Naive thymus-derived CD4-positive, alpha-beta T cell (primary cell): Measurements from ENCODE around the gene ELL2. TPM values are rescaled to one million over a fixed set of nuclear protein-coding genes. Genes with fewer than 3 reads are reported as not detected.

Experiments used
- ATAC-seq: fragments of 150-1000 bp; cut with Tn5 transposase; 2 replicates; pipeline ENCODE4 v1.10.0; 2021; ENCODE audit warnings: mild to moderate bottlenecking, moderate library complexity
- CTCF ChIA-PET: fragments of 350-600 bp; sonication (Branson Sonifier 250); formaldehyde crosslinking; loops from one replicate; lab custom pipeline; 2021; ENCODE audit warnings: antibody characterized with exemption; lab: Charles Lee
- POLR2A ChIA-PET: fragments of 350-600 bp; sonication (Branson Sonifier 250); formaldehyde crosslinking; loops from one replicate; lab custom pipeline; 2021; ENCODE audit warnings: antibody characterized with exemption, inconsistent platforms; lab: Charles Lee
- DNase-seq, 9 donors: peaks; one replicate each; pipeline versions ENCODE4 v3.0.0 to v3.0.0-alpha.2; 2020 to 2022; ENCODE audit warnings: mixed read lengths in 1 of 9
- H3K27ac ChIP-seq: one replicate; pipeline ENCODE4 v1.7.0; 2013; ENCODE audit warnings: mild to moderate bottlenecking, low read depth, low read length, moderate library complexity
- H3K27me3 ChIP-seq, 2 donors: one replicate each; pipeline ENCODE4 v1.7.0; 2013; ENCODE audit warnings: low read length in 2 of 2, mild to moderate bottlenecking in 2 of 2, moderate library complexity in 2 of 2; ENCODE audit not compliant: control insufficient read depth in 2 of 2, insufficient read depth in 2 of 2
- H3K36me3 ChIP-seq, 3 experiments: 1 replicate in 2 of 3; 2 replicates in 1 of 3; pipeline ENCODE4 v1.7.0; 2013; ENCODE audit warnings: low read length in 3 of 3, mild to moderate bottlenecking in 3 of 3, moderate library complexity in 1 of 3; ENCODE audit not compliant: insufficient read depth in 3 of 3, control insufficient read depth in 2 of 3
- H3K4me1 ChIP-seq, 2 donors: one replicate each; pipeline ENCODE4 v1.7.0; 2013; ENCODE audit warnings: low read length in 2 of 2, mild to moderate bottlenecking in 2 of 2, moderate library complexity in 1 of 2; ENCODE audit not compliant: control insufficient read depth in 2 of 2, insufficient read depth in 2 of 2
- H3K4me3 ChIP-seq: 2 replicates; pipeline ENCODE4 v1.7.0; 2013; ENCODE audit warnings: mild to moderate bottlenecking, low read length
- H3K9me3 ChIP-seq, 3 experiments: 1 replicate in 2 of 3; 2 replicates in 1 of 3; pipeline ENCODE4 v1.7.0; 2013; ENCODE audit warnings: low read length in 3 of 3; ENCODE audit not compliant: control insufficient read depth in 2 of 3
- H3K27ac Mint-ChIP-seq, 9 donors: one replicate each; pipeline ENCODE4 v1.8.0; 2020 to 2022; ENCODE audit warnings: mixed read lengths in 9 of 9, mild to moderate bottlenecking in 8 of 9, moderate library complexity in 5 of 9, inconsistent platforms in 2 of 9
- H3K27me3 Mint-ChIP-seq, 5 donors: one replicate each; pipeline ENCODE4 v1.8.0; 2021 to 2022; ENCODE audit warnings: mixed read lengths in 5 of 5, mild to moderate bottlenecking in 1 of 5
- H3K36me3 Mint-ChIP-seq, 5 donors: one replicate each; pipeline ENCODE4 v1.8.0; 2020 to 2022; ENCODE audit warnings: mixed read lengths in 5 of 5, mild to moderate bottlenecking in 3 of 5, inconsistent platforms in 1 of 5
- H3K4me1 Mint-ChIP-seq, 7 donors: one replicate each; pipeline ENCODE4 v1.8.0; 2020 to 2022; ENCODE audit warnings: mixed read lengths in 7 of 7, mild to moderate bottlenecking in 3 of 7, inconsistent platforms in 1 of 7
- H3K4me3 Mint-ChIP-seq, 10 donors: one replicate each; pipeline ENCODE4 v1.8.0; 2020 to 2022; ENCODE audit warnings: mild to moderate bottlenecking in 10 of 10, mixed read lengths in 10 of 10, moderate library complexity in 6 of 10, inconsistent platforms in 2 of 10
- H3K9me3 Mint-ChIP-seq, 11 donors: one replicate each; pipeline ENCODE4 v1.8.0; 2020 to 2022; ENCODE audit warnings: mixed read lengths in 11 of 11, mild to moderate bottlenecking in 4 of 11, inconsistent platforms in 1 of 11, moderate library complexity in 1 of 11
- intact Hi-C, 2 donors: fragments of 100-400 bp; cut with micrococcal nuclease; formaldehyde crosslinking; loops; one replicate each; pipeline ENCODE4 v1.15.1; 2023
- polyA plus RNA-seq, 2 donors: library from polyadenylated mRNA; unstranded; fragments of 300-500 nt; fragmentation: Illumina TruSeq; gene quantifications; one replicate each; pipeline ENCODE4 v1.2.3, GENCODE V29; 2021
- total RNA-seq, 6 experiments: library from RNA in 5 of 6; stranded (reverse) in 5 of 6; gene quantifications; 1 replicate in 5 of 6; 2 replicates in 1 of 6; pipeline ENCODE4 v1.2.3 and lab custom pipeline; 2021 to 2026

Gene ELL2
- total and polyA plus RNA-seq, 7 experiments from 2014 or later, result 1.9 to 65.8 (median 14.0) TPM

DNA sequence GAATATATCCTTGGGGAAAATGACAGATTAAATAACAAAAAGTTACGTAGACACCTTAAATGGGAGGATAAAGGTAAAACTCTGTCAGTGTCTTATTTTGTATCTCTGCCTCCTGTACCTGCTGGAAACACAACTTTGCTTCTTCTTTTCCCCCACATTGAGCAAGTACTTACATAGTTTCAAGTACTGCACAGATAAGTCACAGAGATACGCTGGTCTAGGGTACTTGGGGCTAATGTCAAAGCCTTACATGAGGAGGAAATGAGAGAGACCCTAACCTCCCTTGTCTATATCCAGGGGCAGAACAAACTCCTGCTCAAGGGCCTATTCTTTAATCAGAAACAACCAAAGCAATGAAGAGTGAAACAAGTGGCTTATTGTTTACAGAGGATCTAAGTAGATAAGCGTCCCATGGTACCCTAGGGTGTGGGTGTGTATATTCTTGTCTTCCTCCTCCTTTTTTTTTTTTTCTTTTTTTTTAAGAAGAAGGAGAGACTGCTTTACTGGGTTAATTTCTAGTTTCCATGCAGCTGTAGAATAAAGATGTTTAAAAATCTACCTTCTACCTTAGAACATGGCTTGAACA lies 43.1 kb downstream of the ELL2 start:
- ATAC-seq (no peak), DNase-seq (no peak)
- H3K27me3 ChIP-seq, result no peaks in the 10 kb centered on the region
- H3K36me3 ChIP-seq, result no peaks in the 10 kb centered on the region
- intact Hi-C loops, result no loop called here
- no peaks in the 10 kb centered on the region for H3K9me3 ChIP-seq
- POLR2A ChIA-PET, result no interaction called here
- H3K4me1 ChIP-seq, result peaks cover 0 to 4% of the 10 kb centered on the region in 2 donors
- Mint-ChIP-seq H3K4me1 (peaks cover 0 to 39% (median 7%) of the 10 kb centered on the region in 7 donors), H3K27ac (peak overlapping the region in 1 of 9 donors; percentile 60), H3K27me3 (no peaks in the 10 kb centered on the region), H3K9me3 (no peaks in the 10 kb centered on the region), H3K36me3 (peaks cover 0 to 9% (median 4%) of the 10 kb centered on the region in 5 donors), H3K4me3 (peak overlapping the region in 1 of 10 donors; percentile 25)
- H3K4me3 ChIP-seq, result no peak overlapping the region
- CTCF ChIA-PET, result no interaction called here
- H3K27ac ChIP-seq, result no peak overlapping the region

DNA sequence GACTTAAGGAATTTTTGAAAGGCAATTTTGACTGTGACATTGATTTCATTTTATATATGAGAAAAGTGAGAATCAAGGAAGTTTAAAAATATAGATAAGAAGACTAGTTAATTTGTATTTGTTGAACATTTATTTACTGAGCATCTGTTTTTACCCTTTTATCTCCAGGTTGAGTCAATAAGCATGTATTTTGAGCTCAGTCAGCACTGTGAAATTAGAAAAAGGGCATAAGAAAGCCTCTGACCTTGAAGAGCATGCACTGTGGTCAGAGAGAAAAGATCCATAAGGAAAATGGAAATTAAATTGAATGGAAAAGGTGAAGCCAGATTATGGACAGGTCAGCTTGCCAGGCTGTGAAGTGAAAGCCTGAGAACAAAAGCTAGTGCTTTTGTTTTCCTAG lies 44.4 kb downstream of the ELL2 start:
- Mint-ChIP-seq H3K27me3 (no peaks in the 10 kb centered on the region), H3K9me3 (no peaks in the 10 kb centered on the region), H3K27ac (no peak overlapping the region), H3K36me3 (peaks cover 0 to 18% (median 8%) of the 10 kb centered on the region in 5 donors), H3K4me1 (peaks cover 0 to 35% (median 6%) of the 10 kb centered on the region in 7 donors), H3K4me3 (no peak overlapping the region)
- ATAC-seq (no peak), DNase-seq (no peak)
- Histone ChIP-seq H3K9me3 (no peaks in the 10 kb centered on the region), H3K36me3 (no peaks in the 10 kb centered on the region), H3K27ac (no peak overlapping the region), H3K27me3 (no peaks in the 10 kb centered on the region), H3K4me1 (peaks cover 0 to 4% of the 10 kb centered on the region in 2 donors), H3K4me3 (no peak overlapping the region)
- POLR2A ChIA-PET, result no interaction called here
- CTCF ChIA-PET, result no interaction called here
- intact Hi-C loops, result no loop called here

DNA sequence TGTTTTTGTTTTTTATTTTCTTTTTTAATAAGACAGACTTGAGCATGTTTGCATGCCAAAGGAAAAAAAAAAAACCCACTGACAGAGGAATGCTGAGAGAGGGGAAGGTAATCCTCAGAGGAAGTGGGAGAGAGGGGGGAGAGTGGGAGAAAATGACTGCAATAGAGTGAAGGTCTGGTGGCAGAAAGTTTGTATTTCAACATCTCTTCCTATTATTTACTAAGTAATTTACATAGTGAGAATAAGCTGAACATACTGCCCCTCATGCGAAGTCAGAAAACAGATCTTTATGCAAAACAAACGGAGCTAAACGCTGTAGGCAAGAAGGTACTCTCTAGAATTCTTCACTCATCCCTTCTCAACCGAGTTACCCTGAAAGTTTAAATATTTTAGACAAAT lies 45.0 kb downstream of the ELL2 start:
- CTCF ChIA-PET, result no interaction called here
- Histone ChIP-seq H3K4me1 (peaks cover 0 to 4% of the 10 kb centered on the region in 2 donors), H3K4me3 (no peak overlapping the region), H3K27ac (no peak overlapping the region), H3K36me3 (no peaks in the 10 kb centered on the region), H3K9me3 (no peaks in the 10 kb centered on the region), H3K27me3 (no peaks in the 10 kb centered on the region)
- H3K27me3 Mint-ChIP-seq, result no peaks in the 10 kb centered on the region
- ATAC-seq, result no peak
- peaks cover 0 to 35% (median 6%) of the 10 kb centered on the region in 7 donors for H3K4me1 Mint-ChIP-seq
- DNase-seq, result no peak
- POLR2A ChIA-PET, result no interaction called here
- H3K36me3 Mint-ChIP-seq, result peaks cover 0 to 22% (median 11%) of the 10 kb centered on the region in 5 donors
- H3K27ac Mint-ChIP-seq, result peak overlapping the region in 1 of 9 donors; percentile 39
- no peaks in the 10 kb centered on the region for H3K9me3 Mint-ChIP-seq
- intact Hi-C loops, result no loop called here
- H3K4me3 Mint-ChIP-seq, result no peak overlapping the region

DNA sequence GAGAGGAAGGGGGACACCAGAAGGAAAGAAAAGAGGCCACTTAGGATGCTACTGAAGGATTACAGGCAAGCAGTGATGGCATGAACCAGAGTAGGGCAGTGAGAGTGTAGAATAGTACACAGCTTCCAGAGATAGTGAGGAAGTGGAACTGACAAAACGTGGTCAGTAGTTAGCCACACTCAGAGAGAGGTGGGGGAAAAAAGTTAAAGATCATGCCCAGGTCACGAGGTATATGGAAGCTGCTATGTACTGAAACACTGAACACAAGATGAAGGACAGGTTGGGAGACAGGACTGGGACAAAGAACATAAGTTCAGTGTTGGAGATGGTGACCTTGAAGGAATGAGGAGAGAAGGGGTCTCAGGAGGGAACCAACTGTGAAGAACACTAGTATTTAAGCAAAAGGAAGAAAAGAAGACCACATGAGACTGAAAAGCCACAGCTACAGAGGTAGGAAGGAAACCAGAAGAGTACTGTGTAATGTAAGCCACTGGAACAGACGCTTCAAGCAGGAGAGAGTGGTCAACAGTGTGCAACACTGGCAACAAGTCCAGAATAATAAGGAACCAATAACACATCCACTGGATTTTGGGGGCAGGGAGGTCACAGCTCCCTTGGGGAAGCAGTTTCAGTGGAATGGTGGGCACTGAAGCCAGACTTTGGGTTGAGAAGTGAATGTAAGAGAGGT lies 45.5 kb downstream of the ELL2 start:
- H3K27ac Mint-ChIP-seq, result peak overlapping the region in 3 of 9 donors; percentile 14 to 39 (median 16)
- H3K9me3 Mint-ChIP-seq, result no peaks in the 10 kb centered on the region
- DNase-seq (no peak), ATAC-seq (peak; percentile 74)
- Histone ChIP-seq H3K9me3 (no peaks in the 10 kb centered on the region), H3K27me3 (no peaks in the 10 kb centered on the region), H3K36me3 (no peaks in the 10 kb centered on the region), H3K4me1 (peaks cover 0 to 4% of the 10 kb centered on the region in 2 donors), H3K4me3 (no peak overlapping the region), H3K27ac (no peak overlapping the region)
- ChIA-PET CTCF (no interaction called here), POLR2A (no interaction called here)
- peak overlapping the region in 1 of 10 donors; percentile 36 for H3K4me3 Mint-ChIP-seq
- intact Hi-C loops, result no loop called here
- H3K36me3 Mint-ChIP-seq, result peaks cover 0 to 28% (median 14%) of the 10 kb centered on the region in 5 donors
- no peaks in the 10 kb centered on the region for H3K27me3 Mint-ChIP-seq
- peaks cover 0 to 32% (median 6%) of the 10 kb centered on the region in 7 donors for H3K4me1 Mint-ChIP-seq

DNA sequence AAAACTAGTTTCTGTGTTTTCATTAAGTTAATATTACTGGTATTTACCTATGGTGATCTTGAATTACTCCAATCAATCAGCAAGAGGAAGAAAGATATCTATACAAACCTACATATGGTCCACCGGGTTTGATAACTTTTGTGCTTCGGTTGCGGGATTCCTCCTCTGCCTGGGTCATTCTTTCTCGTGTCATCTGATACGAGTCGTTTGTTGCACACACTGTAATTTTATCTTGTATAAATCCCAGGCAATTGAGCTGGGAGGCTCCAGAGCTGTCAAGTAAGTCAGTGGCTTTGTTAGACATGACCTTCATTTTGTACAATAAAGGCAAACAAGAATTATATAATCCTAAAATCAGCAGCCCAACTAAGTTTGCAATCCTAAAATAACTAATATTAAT lies 48.0 kb downstream of the ELL2 start:
- ChIA-PET CTCF (no interaction called here), POLR2A (interaction anchor here (0.6 kb wide), 1 partner anchor 159 kb away, joined by 3 read pairs; no protein-coding TSS in a partner anchor)
- H3K9me3 ChIP-seq, result no peaks in the 10 kb centered on the region
- Mint-ChIP-seq H3K4me3 (no peak overlapping the region), H3K27me3 (no peaks in the 10 kb centered on the region), H3K36me3 (peaks cover 0 to 32% (median 21%) of the 10 kb centered on the region in 5 donors), H3K4me1 (peaks cover 0 to 34% (median 6%) of the 10 kb centered on the region in 7 donors), H3K9me3 (no peaks in the 10 kb centered on the region), H3K27ac (no peak overlapping the region)
- H3K27me3 ChIP-seq, result no peaks in the 10 kb centered on the region
- H3K4me3 ChIP-seq, result no peak overlapping the region
- no peak overlapping the region for H3K27ac ChIP-seq
- no peaks in the 10 kb centered on the region for H3K36me3 ChIP-seq
- no peak for DNase-seq
- intact Hi-C loops, result no loop called here
- ATAC-seq, result no peak
- H3K4me1 ChIP-seq, result peaks cover 0 to 4% of the 10 kb centered on the region in 2 donors

DNA sequence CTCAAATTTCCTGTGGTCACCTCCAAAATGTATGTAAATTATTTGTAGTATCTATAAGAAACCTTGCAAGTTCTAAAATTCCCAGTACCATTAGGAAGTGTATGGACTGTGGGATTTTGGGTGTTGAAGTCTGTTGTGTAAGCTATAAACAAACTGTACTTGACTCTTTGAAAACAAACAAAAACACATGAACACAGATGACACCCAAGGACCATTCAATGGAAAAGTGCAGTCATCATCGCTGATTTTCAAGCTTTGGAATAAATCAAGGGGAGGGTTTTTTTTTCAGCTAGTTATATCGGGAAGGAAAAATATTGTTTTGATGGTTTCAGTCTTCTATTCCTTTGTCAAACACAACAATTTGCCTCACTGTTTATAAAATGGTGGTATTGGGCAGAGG lies 49.6 kb downstream of the ELL2 start:
- Histone ChIP-seq H3K4me1 (peaks cover 0 to 4% of the 10 kb centered on the region in 2 donors), H3K27me3 (no peaks in the 10 kb centered on the region), H3K36me3 (no peaks in the 10 kb centered on the region), H3K4me3 (no peak overlapping the region), H3K27ac (no peak overlapping the region), H3K9me3 (no peaks in the 10 kb centered on the region)
- ChIA-PET CTCF (no interaction called here), POLR2A (no interaction called here)
- Mint-ChIP-seq H3K9me3 (no peaks in the 10 kb centered on the region), H3K27ac (no peak overlapping the region), H3K4me3 (no peak overlapping the region), H3K36me3 (peaks cover 0 to 35% (median 23%) of the 10 kb centered on the region in 5 donors), H3K27me3 (no peaks in the 10 kb centered on the region), H3K4me1 (peaks cover 0 to 26% (median 6%) of the 10 kb centered on the region in 7 donors)
- DNase-seq (no peak), ATAC-seq (no peak)
- intact Hi-C loops, result no loop called here
